GM12878 (cell line): Measurements from ENCODE around the gene RBM26. TPM values are rescaled to one million over a fixed set of nuclear protein-coding genes. Genes with fewer than 3 reads are reported as not detected.

Experiments used
- ATAC-seq: fragments of 200-7000 bp; cut with Tn5 transposase; 3 replicates; pipeline ENCODE4 v1.9.1; 2020; ENCODE audit warnings: mild to moderate bottlenecking, moderate library complexity
- BruUV-seq: library from RNA; stranded (reverse); fragments of 400-500 nt; replicated peaks from 2 replicates; lab custom pipeline; 2021; lab: Mats Ljungman, UMichigan
- CTCF ChIA-PET: fragments of 300-600 bp; sonication (Branson Sonifier 250); formaldehyde crosslinking; extraction: SDS; loops from one replicate; lab custom pipeline; 2021; ENCODE audit warnings: inconsistent platforms; lab: Yijun Ruan, JAX
- POLR2A ChIA-PET: fragments of 350-600 bp; formaldehyde crosslinking; extraction: SDS; loops from one replicate; lab custom pipeline; 2021; ENCODE audit warnings: inconsistent platforms; lab: Charles Lee
- RAD21 ChIA-PET: fragments of 300-600 bp; sonication (Branson Sonifier 250); formaldehyde crosslinking; loops from one replicate; lab custom pipeline; 2023; ENCODE audit warnings: antibody characterized with exemption; ENCODE audit not compliant: unreplicated experiment; lab: Charles Lee
- SMC1A ChIA-PET: fragments of 300-600 bp; sonication (Branson Sonifier 250); formaldehyde crosslinking; loops from one replicate; lab custom pipeline; 2023; ENCODE audit not compliant: unreplicated experiment, uncharacterized antibody; lab: Charles Lee
- DNase-seq: peaks from one replicate; pipeline ENCODE4 v3.0.0-alpha.2; 2011; ENCODE audit warnings: low read depth, low spot score
- FAIRE-seq: peaks from 3 replicates; lab custom pipeline; 2011; peaks lifted over from hg19 to GRCh38; lab: Jason Lieb, UNC
- H2AFZ ChIP-seq: 2 replicates; pipeline ENCODE4 v1.6.0; 2011; ENCODE audit warnings: low read depth, low read length, control low read depth; ENCODE audit not compliant: control insufficient read depth
- H3K27ac ChIP-seq: 2 replicates; pipeline ENCODE4 v1.5.1; 2011; ENCODE audit warnings: control low read depth; ENCODE audit not compliant: control insufficient read depth, insufficient read depth
- H3K27me3 ChIP-seq, 2 experiments: replicated peaks in 1 of 2; 2 replicates each; pipeline versions ENCODE4 v1.6.0 to v1.6.1; 2011; ENCODE audit warnings: low read length in 1 of 2; ENCODE audit not compliant: control insufficient read depth in 2 of 2, insufficient read depth in 2 of 2
- H3K36me3 ChIP-seq, 2 experiments: 2 replicates each; pipeline ENCODE4 v1.5.1; 2011; ENCODE audit warnings: low read length in 1 of 2; ENCODE audit not compliant: control insufficient read depth in 2 of 2, insufficient read depth in 2 of 2
- H3K4me1 ChIP-seq: 2 replicates; pipeline ENCODE4 v1.6.1; 2011; ENCODE audit warnings: mild to moderate bottlenecking, low read length, moderate library complexity, mixed read lengths; ENCODE audit not compliant: control insufficient read depth, insufficient read depth
- H3K4me2 ChIP-seq: 2 replicates; pipeline ENCODE4 v1.6.0; 2011; ENCODE audit warnings: control low read depth; ENCODE audit not compliant: control insufficient read depth, insufficient read depth
- H3K4me3 ChIP-seq: fragments of 200-600 bp; sonication (generic); 2 replicates; pipeline ENCODE4 v1.5.1; 2016
- H3K79me2 ChIP-seq: 2 replicates; pipeline ENCODE4 v1.6.0; 2011; ENCODE audit warnings: low read length; ENCODE audit not compliant: control insufficient read depth, insufficient read depth
- H3K9ac ChIP-seq: 2 replicates; pipeline ENCODE4 v1.8.0; 2011; ENCODE audit warnings: low read length, control low read depth, mixed read lengths; ENCODE audit not compliant: control insufficient read depth, insufficient read depth
- H3K9me3 ChIP-seq: replicated peaks from 3 replicates; pipeline ENCODE4 v1.5.1; 2011; ENCODE audit warnings: mild to moderate bottlenecking, low read length; ENCODE audit not compliant: control insufficient read depth, insufficient read depth
- H4K20me1 ChIP-seq: 2 replicates; pipeline ENCODE4 v1.6.0; 2011; ENCODE audit not compliant: control insufficient read depth, insufficient read depth
- ETV6 ChIP-seq, 2 experiments: fragments of 450-650 bp in 1 of 2; IDR thresholded peaks in 1 of 2; conservative IDR thresholded peaks in 1 of 2; 2 replicates each; pipeline ENCODE4 v1.6.1; 2014; ENCODE audit warnings: antibody characterized with exemption in 1 of 2, borderline replicate concordance in 1 of 2, low read depth in 1 of 2, mild to moderate bottlenecking in 1 of 2, moderate library complexity in 1 of 2
- MYC ChIP-seq: IDR thresholded peaks from 2 replicates; pipeline ENCODE4 v1.6.1; 2011; ENCODE audit warnings: mild to moderate bottlenecking, low read length, moderate library complexity, inconsistent platforms; ENCODE audit not compliant: insufficient read depth, insufficient replicate concordance, insufficient read length, severe bottlenecking
- NR2C1 ChIP-seq: fragments of 450-650 bp; IDR thresholded peaks from 2 replicates; pipeline ENCODE4 v1.6.1; 2017; ENCODE audit warnings: antibody characterized with exemption, mild to moderate bottlenecking, moderate library complexity
- RFX5 ChIP-seq: IDR thresholded peaks from 2 replicates; pipeline ENCODE4 v1.6.1; 2011; ENCODE audit warnings: low read depth, low read length, improper control_type of control experiment
- SRF ChIP-seq, 2 experiments: IDR thresholded peaks; 2 replicates each; pipeline ENCODE4 v1.6.1; 2011; ENCODE audit warnings: low read depth in 2 of 2, low read length in 2 of 2, mild to moderate bottlenecking in 1 of 2, moderate library complexity in 1 of 2
- TCF7 ChIP-seq: IDR thresholded peaks from 2 replicates; pipeline ENCODE4 v1.6.1; 2014; ENCODE audit warnings: antibody characterized with exemption, borderline replicate concordance
- WGBS: methylation state at CpG from one replicate; pipeline ENCODE4 v1.1.6; 2016; ENCODE audit warnings: low lambda C conversion rate; ENCODE audit not compliant: insufficient replicate concordance, insufficient coverage; ENCODE audit errors: missing lambda C conversion rate; 5-methylcytosine and 5-hydroxymethylcytosine counted together
- in situ Hi-C: fragments of 300-500 bp; cut with MboI; formaldehyde crosslinking; loops from 9 replicates; pipeline ENCODE4 v1.14.3; 2018; ENCODE audit warnings: mixed read lengths
- intact Hi-C: fragments of 100-400 bp; cut with micrococcal nuclease; formaldehyde crosslinking; loops from one replicate; pipeline ENCODE4 v1.14.2; 2022; ENCODE audit not compliant: unreplicated experiment
- polyA plus RNA-seq, 11 experiments: library from polyadenylated mRNA; depleted of rRNA in 4 of 11; unstranded in 6 of 11; stranded (reverse) in 5 of 11; fragments of >200 nt; fragmentation: Nextera tagmentation in 4 of 11; fragmentation: Illumina TruSeq in 1 of 11; extraction: Ambion mirVana in 4 of 11; extraction: Trizol in 1 of 11; gene quantifications; 1 replicate in 1 of 11; 2 replicates in 10 of 11; pipeline versions ENCODE4 v1.2.1 to v1.2.3, GENCODE V29; 2011 to 2016; ENCODE audit warnings: inconsistent platforms in 2 of 11, missing spikeins in 2 of 11, low read depth in 1 of 11
- total RNA-seq, 4 experiments: library from RNA; depleted of rRNA in 3 of 4; stranded (reverse); fragments of >200 nt in 3 of 4; fragmentation: Illumina TruSeq in 1 of 4; extraction: Trizol in 1 of 4; gene quantifications; 2 replicates each; pipeline versions ENCODE4 v1.2.1 to v1.2.3, GENCODE V29; 2013 to 2021
- TF ChIP-seq, protein P1 (sequence below): fragments of 450-650 bp; IDR thresholded peaks from 2 replicates; pipeline ENCODE4 v1.6.1; 2017; ENCODE audit warnings: borderline replicate concordance
- TF ChIP-seq, protein P2 (sequence below), 3 experiments: IDR thresholded peaks in 2 of 3; conservative IDR thresholded peaks in 1 of 3; 2 replicates each; pipeline ENCODE4 v1.5.1; 2011; ENCODE audit warnings: low read depth in 3 of 3, low read length in 3 of 3, mild to moderate bottlenecking in 3 of 3, control low read depth in 2 of 3, moderate library complexity in 2 of 3, inconsistent platforms in 1 of 3, mixed read lengths in 1 of 3; ENCODE audit not compliant: control insufficient read depth in 2 of 3, insufficient read depth in 1 of 3; ENCODE audit errors: extremely low read depth in 1 of 3

Gene RBM26
- total and polyA plus RNA-seq, 10 of the 15 experiments (the other 5 are each of a cell fraction or from before 2014, with no cell fraction given) = 17.6 to 71.3 (median 38.9) TPM

- TF ChIP-seq, protein P1, sequence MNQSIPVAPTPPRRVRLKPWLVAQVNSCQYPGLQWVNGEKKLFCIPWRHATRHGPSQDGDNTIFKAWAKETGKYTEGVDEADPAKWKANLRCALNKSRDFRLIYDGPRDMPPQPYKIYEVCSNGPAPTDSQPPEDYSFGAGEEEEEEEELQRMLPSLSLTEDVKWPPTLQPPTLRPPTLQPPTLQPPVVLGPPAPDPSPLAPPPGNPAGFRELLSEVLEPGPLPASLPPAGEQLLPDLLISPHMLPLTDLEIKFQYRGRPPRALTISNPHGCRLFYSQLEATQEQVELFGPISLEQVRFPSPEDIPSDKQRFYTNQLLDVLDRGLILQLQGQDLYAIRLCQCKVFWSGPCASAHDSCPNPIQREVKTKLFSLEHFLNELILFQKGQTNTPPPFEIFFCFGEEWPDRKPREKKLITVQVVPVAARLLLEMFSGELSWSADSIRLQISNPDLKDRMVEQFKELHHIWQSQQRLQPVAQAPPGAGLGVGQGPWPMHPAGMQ = no peak
- TF ChIP-seq ETV6 (conservative IDR thresholded peaks at IDR 0.05 in 1 of 2, IDR thresholded peaks at IDR 0.05 in 1 of 2; ENCODE audit: borderline replicate concordance in 1 of 2, low read depth in 1 of 2) = no peak
Measured at GRCh38 chr13:79285159-79285558, 120.9 kb downstream of the RBM26 start (continued).

GRCh38 chr13:79283742-79284141, 122.3 kb downstream of the RBM26 start:
- Histone ChIP-seq H3K36me3 (no peaks in the 10 kb centered on the region), H3K4me1 (no peaks in the 10 kb centered on the region), H3K79me2 (no peaks in the 10 kb centered on the region), H3K4me2 (no peak overlapping the region), H3K4me3 (no peak overlapping the region), H3K27ac (no peak overlapping the region), H4K20me1 (no peaks in the 10 kb centered on the region), H3K9ac (no peak overlapping the region), H2AFZ (no peak overlapping the region), H3K27me3 (no peaks in the 10 kb centered on the region), H3K9me3 (no peaks in the 10 kb centered on the region)
- RAD21 ChIA-PET = no interaction called here
- no TSS peak for BruUV-seq
- intact Hi-C loops = no loop called here
- no peak for FAIRE-seq
- SMC1A ChIA-PET = no interaction called here
- in situ Hi-C loops = no loop called here
- POLR2A ChIA-PET = no interaction called here
- TF ChIP-seq SRF (IDR thresholded peaks at IDR 0.05; ENCODE audit: low read depth in 2 of 2, low read length in 2 of 2) (no peak), TCF7 (no peak), MYC (no peak), RFX5 (no peak), NR2C1 (no peak)
- TF ChIP-seq, protein P2, sequence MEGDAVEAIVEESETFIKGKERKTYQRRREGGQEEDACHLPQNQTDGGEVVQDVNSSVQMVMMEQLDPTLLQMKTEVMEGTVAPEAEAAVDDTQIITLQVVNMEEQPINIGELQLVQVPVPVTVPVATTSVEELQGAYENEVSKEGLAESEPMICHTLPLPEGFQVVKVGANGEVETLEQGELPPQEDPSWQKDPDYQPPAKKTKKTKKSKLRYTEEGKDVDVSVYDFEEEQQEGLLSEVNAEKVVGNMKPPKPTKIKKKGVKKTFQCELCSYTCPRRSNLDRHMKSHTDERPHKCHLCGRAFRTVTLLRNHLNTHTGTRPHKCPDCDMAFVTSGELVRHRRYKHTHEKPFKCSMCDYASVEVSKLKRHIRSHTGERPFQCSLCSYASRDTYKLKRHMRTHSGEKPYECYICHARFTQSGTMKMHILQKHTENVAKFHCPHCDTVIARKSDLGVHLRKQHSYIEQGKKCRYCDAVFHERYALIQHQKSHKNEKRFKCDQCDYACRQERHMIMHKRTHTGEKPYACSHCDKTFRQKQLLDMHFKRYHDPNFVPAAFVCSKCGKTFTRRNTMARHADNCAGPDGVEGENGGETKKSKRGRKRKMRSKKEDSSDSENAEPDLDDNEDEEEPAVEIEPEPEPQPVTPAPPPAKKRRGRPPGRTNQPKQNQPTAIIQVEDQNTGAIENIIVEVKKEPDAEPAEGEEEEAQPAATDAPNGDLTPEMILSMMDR (IDR thresholded peaks at IDR 0.05 in 2 of 3, conservative IDR thresholded peaks at IDR 0.05 in 1 of 3; ENCODE audit: control insufficient read depth in 2 of 3, extremely low read depth in 1 of 3, insufficient read depth in 1 of 3, low read depth in 3 of 3, low read length in 3 of 3) = no peak
- no peak for ATAC-seq
- 62% methylated on average over 2 of the region's 2 CpGs for WGBS
- CTCF ChIA-PET = no interaction called here
- no peak for DNase-seq
